Measurements from ENCODE around the gene MAML2.

MAML2 gene

DNA sequence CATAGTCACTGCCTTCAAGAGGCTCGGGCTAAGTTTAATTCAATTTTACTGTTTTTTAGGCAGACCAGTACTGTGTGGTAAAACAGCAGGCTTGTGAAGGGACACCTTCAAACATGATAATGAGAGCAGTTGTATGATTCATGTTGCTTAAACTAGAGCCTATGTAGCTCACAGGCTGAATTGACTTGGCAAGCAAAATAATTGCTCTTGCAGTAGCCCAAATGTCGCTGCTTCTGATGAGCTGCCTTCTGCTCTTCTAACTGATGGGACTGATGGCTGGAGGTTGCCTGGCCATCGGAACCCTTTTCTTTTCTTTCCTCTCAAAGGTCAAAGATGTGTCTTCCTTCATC is 137.6 kb downstream of the MAML2 start:
- TF ChIP-seq CTCF (IDR thresholded peaks at IDR 0.05) (no peak), ZFX (IDR thresholded peaks at IDR 0.05; ENCODE audit: borderline replicate concordance) (no peak)
- no peak overlapping the region for H3K27ac ChIP-seq

DNA sequence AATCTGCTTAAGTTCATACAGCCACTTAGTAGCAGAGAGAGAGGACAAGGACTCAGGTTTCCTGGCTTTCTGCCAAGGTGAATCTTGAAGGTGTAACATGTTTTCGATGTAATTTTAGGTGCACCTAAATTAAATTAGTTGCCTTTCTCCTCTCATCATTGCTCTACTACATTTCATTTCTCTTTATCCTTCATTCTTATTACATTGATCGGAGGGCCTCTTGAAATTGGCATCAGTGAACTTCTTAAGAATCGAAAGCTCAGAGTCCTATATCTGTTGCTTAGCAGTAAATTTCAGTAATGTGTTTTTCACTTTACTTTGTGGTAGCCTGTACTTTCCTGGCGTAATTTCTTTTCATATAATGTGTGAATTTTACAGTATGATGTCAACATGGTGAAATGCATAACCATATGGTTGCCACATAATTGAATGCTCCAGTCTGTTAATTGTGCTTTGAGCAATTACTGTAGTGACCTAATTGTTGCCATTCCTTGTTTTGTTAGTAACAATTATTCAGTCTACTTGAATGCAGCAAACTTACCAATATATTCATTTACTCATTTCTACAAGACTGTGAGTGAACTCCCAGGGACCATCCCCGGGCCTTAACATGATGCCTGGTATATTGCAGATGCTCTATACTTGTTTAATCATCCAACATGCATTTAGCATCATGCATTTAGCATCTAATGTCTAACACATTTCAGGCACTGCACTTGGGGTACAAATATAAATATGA is 138.1 kb downstream of the MAML2 start:
- no peak overlapping the region for H3K27ac ChIP-seq
- TF ChIP-seq ZFX (IDR thresholded peaks at IDR 0.05; ENCODE audit: borderline replicate concordance) (no peak), CTCF (IDR thresholded peaks at IDR 0.05) (no peak)

DNA sequence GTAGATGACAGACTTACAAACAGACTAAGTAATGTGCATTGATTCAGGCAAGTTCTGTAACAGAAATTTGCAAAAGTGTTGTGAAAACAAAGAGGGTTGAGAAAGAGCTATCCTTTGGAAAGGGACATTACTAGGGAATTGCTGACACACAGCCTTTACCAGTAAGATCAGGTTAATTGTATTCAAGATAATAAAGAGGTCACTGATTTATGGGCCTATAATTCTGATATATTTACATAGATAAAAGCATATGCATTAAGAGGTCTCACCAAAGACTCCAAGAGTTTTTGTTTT is 138.7 kb downstream of the MAML2 start:
- H3K27ac ChIP-seq: no peak overlapping the region
- TF ChIP-seq ZFX (IDR thresholded peaks at IDR 0.05; ENCODE audit: borderline replicate concordance) (no peak), CTCF (IDR thresholded peaks at IDR 0.05) (no peak)

GRCh38 chr11:96203567-96204365 is 139.2 kb downstream of the MAML2 start:
- no peak for TF ChIP-seq ZFX (IDR thresholded peaks at IDR 0.05; ENCODE audit: borderline replicate concordance)
- TF ChIP-seq CTCF (IDR thresholded peaks at IDR 0.05): no peak
- H3K27ac ChIP-seq: no peak overlapping the region

DNA sequence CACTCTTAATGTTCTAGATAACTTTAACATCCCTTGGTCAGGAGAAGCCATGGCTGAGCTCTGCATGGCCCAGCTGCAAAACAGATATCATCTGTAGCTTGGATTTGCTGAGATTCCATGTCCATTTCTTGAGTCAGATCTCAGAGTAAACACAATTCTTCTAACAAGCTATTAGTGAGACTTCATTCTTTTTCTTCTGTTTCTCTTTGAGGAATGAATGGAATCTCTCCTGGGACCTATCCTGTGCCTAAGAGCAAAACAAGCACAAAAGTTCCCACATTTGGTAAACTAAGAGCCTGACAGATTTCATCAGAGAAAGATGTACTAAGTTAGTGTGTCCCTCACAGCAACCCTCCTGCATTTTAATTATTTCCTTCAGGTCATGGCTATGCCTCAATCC is 142.8 kb downstream of the MAML2 start:
- TF ChIP-seq ZFX (IDR thresholded peaks at IDR 0.05; ENCODE audit: borderline replicate concordance) (no peak), CTCF (IDR thresholded peaks at IDR 0.05) (no peak)
- H3K27ac ChIP-seq: no peak overlapping the region

- TF ChIP-seq CTCF (IDR thresholded peaks at IDR 0.05): no peak
- no peak for TF ChIP-seq ZFX (IDR thresholded peaks at IDR 0.05; ENCODE audit: borderline replicate concordance)
- H3K27ac ChIP-seq: no peak overlapping the region
Observed at GRCh38 chr11:96199563-96200025, 143.4 kb downstream of the MAML2 start.

All from 22Rv1 (cell line).